HEK293 (cell line): ENCODE measurements around the gene SBNO2.

Experiments
- ATF2 ChIP-seq: fragments of 450-650 bp; formaldehyde crosslinking; IDR thresholded peaks from 2 replicates; pipeline ENCODE4 v1.5.1; 2016; ENCODE audit warnings: missing biosample characterization, missing genetic modification characterization, low read depth
- GLI4 ChIP-seq: fragments of 450-650 bp; formaldehyde crosslinking; IDR thresholded peaks from 2 replicates; pipeline ENCODE4 v1.5.1; 2016; ENCODE audit warnings: missing biosample characterization, missing genetic modification characterization
- GLIS2 ChIP-seq: fragments of 450-650 bp; formaldehyde crosslinking; IDR thresholded peaks from 2 replicates; pipeline ENCODE4 v1.5.1; 2016; ENCODE audit warnings: missing biosample characterization, missing genetic modification characterization
- IKZF3 ChIP-seq: fragments of 450-650 bp; IDR thresholded peaks from 2 replicates; pipeline ENCODE4 v1.5.0; 2018; ENCODE audit warnings: missing biosample characterization, mild to moderate bottlenecking, missing genetic modification characterization, moderate library complexity
- KLF1 ChIP-seq: fragments of 450-650 bp; formaldehyde crosslinking; IDR thresholded peaks from 2 replicates; pipeline ENCODE4 v1.5.1; 2016; ENCODE audit warnings: missing biosample characterization, missing genetic modification characterization
- KLF16 ChIP-seq: fragments of 450-650 bp; formaldehyde crosslinking; IDR thresholded peaks from 2 replicates; pipeline ENCODE4 v1.5.1; 2017; ENCODE audit warnings: missing biosample characterization, missing genetic modification characterization
- KLF7 ChIP-seq: fragments of 450-650 bp; formaldehyde crosslinking; IDR thresholded peaks from 2 replicates; pipeline ENCODE4 v1.5.1; 2016; ENCODE audit warnings: missing biosample characterization, missing genetic modification characterization, borderline replicate concordance
- PATZ1 ChIP-seq: fragments of 450-650 bp; formaldehyde crosslinking; IDR thresholded peaks from 2 replicates; pipeline ENCODE4 v1.5.1; 2016; ENCODE audit warnings: missing biosample characterization, missing genetic modification characterization
- PRDM1 ChIP-seq: fragments of 450-650 bp; formaldehyde crosslinking; IDR thresholded peaks from 2 replicates; pipeline ENCODE4; 2016; ENCODE audit warnings: missing biosample characterization, missing genetic modification characterization
- SP2 ChIP-seq: fragments of 450-650 bp; formaldehyde crosslinking; IDR thresholded peaks from 2 replicates; pipeline ENCODE4 v1.5.1; 2016; ENCODE audit warnings: missing biosample characterization, missing genetic modification characterization
- ZBTB8A ChIP-seq: fragments of 450-650 bp; formaldehyde crosslinking; IDR thresholded peaks from 2 replicates; pipeline ENCODE4 v1.5.1; 2016; ENCODE audit warnings: missing biosample characterization, missing genetic modification characterization
- ZFP37 ChIP-seq: fragments of 450-650 bp; formaldehyde crosslinking; IDR thresholded peaks from 2 replicates; pipeline ENCODE4 v1.5.1; 2016; ENCODE audit warnings: missing biosample characterization, missing genetic modification characterization
- ZNF138 ChIP-seq: fragments of 450-650 bp; formaldehyde crosslinking; IDR thresholded peaks from 2 replicates; pipeline ENCODE4 v1.5.1; 2016; ENCODE audit warnings: missing biosample characterization, missing genetic modification characterization, borderline replicate concordance
- ZNF146 ChIP-seq: fragments of 450-650 bp; formaldehyde crosslinking; IDR thresholded peaks from 2 replicates; pipeline ENCODE4 v1.5.1; 2016; ENCODE audit warnings: missing biosample characterization, missing genetic modification characterization
- ZNF19 ChIP-seq: fragments of 450-650 bp; formaldehyde crosslinking; IDR thresholded peaks from 2 replicates; pipeline ENCODE4; 2016; ENCODE audit warnings: missing biosample characterization, missing genetic modification characterization, low read depth
- ZNF248 ChIP-seq: fragments of 450-650 bp; formaldehyde crosslinking; IDR thresholded peaks from 2 replicates; pipeline ENCODE4 v1.5.1; 2017; ENCODE audit warnings: missing biosample characterization, missing genetic modification characterization
- ZNF302 ChIP-seq: fragments of 450-650 bp; formaldehyde crosslinking; IDR thresholded peaks from 2 replicates; pipeline ENCODE4 v1.5.1; 2016; ENCODE audit warnings: missing biosample characterization, missing genetic modification characterization, low read depth
- ZNF341 ChIP-seq: fragments of 450-650 bp; formaldehyde crosslinking; IDR thresholded peaks from 2 replicates; pipeline ENCODE4; 2016; ENCODE audit warnings: low read depth, missing biosample characterization, missing genetic modification characterization
- ZNF362 ChIP-seq: fragments of 450-650 bp; formaldehyde crosslinking; IDR thresholded peaks from 2 replicates; pipeline ENCODE4 v1.5.1; 2016; ENCODE audit warnings: missing biosample characterization, missing genetic modification characterization
- ZNF391 ChIP-seq: fragments of 450-650 bp; formaldehyde crosslinking; IDR thresholded peaks from 2 replicates; pipeline ENCODE4 v1.5.1; 2016; ENCODE audit warnings: low read depth, missing biosample characterization, missing genetic modification characterization, borderline replicate concordance
- ZNF473 ChIP-seq: fragments of 450-650 bp; formaldehyde crosslinking; IDR thresholded peaks from 2 replicates; pipeline ENCODE4 v1.5.1; 2017; ENCODE audit warnings: missing biosample characterization, missing genetic modification characterization
- ZNF518A ChIP-seq: fragments of 450-650 bp; formaldehyde crosslinking; conservative IDR thresholded peaks from 2 replicates; pipeline ENCODE4 v1.5.1; 2016; ENCODE audit warnings: low read depth, missing biosample characterization, missing genetic modification characterization
- ZNF548 ChIP-seq: fragments of 450-650 bp; formaldehyde crosslinking; IDR thresholded peaks from 2 replicates; pipeline ENCODE4 v1.5.1; 2016; ENCODE audit warnings: missing biosample characterization, missing genetic modification characterization
- ZNF558 ChIP-seq: fragments of 450-650 bp; formaldehyde crosslinking; IDR thresholded peaks from 2 replicates; pipeline ENCODE4 v1.5.1; 2016; ENCODE audit warnings: missing biosample characterization, missing genetic modification characterization
- ZNF610 ChIP-seq: fragments of 450-650 bp; formaldehyde crosslinking; IDR thresholded peaks from 2 replicates; pipeline ENCODE4 v1.5.1; 2016; ENCODE audit warnings: missing biosample characterization, missing genetic modification characterization, borderline replicate concordance
- ZNF658 ChIP-seq: fragments of 450-650 bp; formaldehyde crosslinking; IDR thresholded peaks from 2 replicates; pipeline ENCODE4; 2016; ENCODE audit warnings: missing biosample characterization, missing genetic modification characterization
- ZNF791 ChIP-seq: fragments of 450-650 bp; formaldehyde crosslinking; IDR thresholded peaks from 2 replicates; pipeline ENCODE4 v1.5.1; 2016; ENCODE audit warnings: missing biosample characterization, missing genetic modification characterization
- ZSCAN30 ChIP-seq: fragments of 450-650 bp; IDR thresholded peaks from 2 replicates; pipeline ENCODE4 v1.5.1; 2018; ENCODE audit warnings: missing biosample characterization, mild to moderate bottlenecking, missing genetic modification characterization, moderate library complexity

Gene SBNO2

GRCh38 chr19:1113030-1113985 is 60.8 kb downstream of the SBNO2 start (continued):
- TF ChIP-seq ZNF518A (tag by site-specific recombination) (no peak), ZNF791 (no peak), ZSCAN30 (tag by site-specific recombination) (no peak), SP2 (tag by site-specific recombination) (peak; percentile 90), GLIS2 (tag by site-specific recombination) (peak; percentile 78), ZNF362 (tag by site-specific recombination) (no peak), ZFP37 (no peak), ZBTB8A (tag by site-specific recombination) (peak; percentile 28; the same call in 1 of the 2 replicates), ZNF341 (peak; percentile 84), ZNF473 (tag by site-specific recombination) (no peak), ZNF658 (tag by site-specific recombination) (no peak), KLF1 (tag by site-specific recombination) (peak; percentile 95), ATF2 (tag by site-specific recombination) (no peak), ZNF248 (no peak), ZNF391 (tag by site-specific recombination) (no peak), ZNF548 (tag by site-specific recombination) (no peak), ZNF558 (no peak), ZNF146 (tag by site-specific recombination) (no peak), KLF7 (tag by site-specific recombination) (peak; percentile 40; the same call in 1 of the 2 replicates), ZNF610 (no peak), GLI4 (tag by site-specific recombination) (no peak), IKZF3 (tag by site-specific recombination) (peak; percentile 52; the same call in 1 of the 2 replicates), PATZ1 (tag by site-specific recombination) (peak; percentile 96), ZNF138 (tag by site-specific recombination) (no peak), KLF16 (tag by site-specific recombination) (peak; percentile 98), ZNF19 (tag by site-specific recombination) (no peak), ZNF302 (tag by site-specific recombination) (no peak), PRDM1 (tag by site-specific recombination) (no peak)
